Measurements from ENCODE around the gene DOCK3. TPM values are rescaled to one million over a fixed set of nuclear protein-coding genes. Genes with fewer than 3 reads are reported as not detected.
"Not testable (repeated sequence)": the region's sequence is repeated elsewhere in the genome, so short reads cannot be mapped to it uniquely, and the experiment has no call there.

Gene DOCK3
- total and polyA plus RNA-seq, 2 donors (not counting 3 experiments of a cell fraction or from before 2014, with no cell fraction given), result 0.08 to 0.13 TPM

GRCh38 chr3:50876947-50877346 is 202.2 kb downstream of the DOCK3 start:
- Histone ChIP-seq H4K20me1 (replicated peaks; ENCODE audit: control insufficient read depth, extremely low read depth, insufficient read depth, low read length) (no peaks in the 10 kb centered on the region), H3K79me2 (ENCODE audit: control insufficient read depth, insufficient read depth, low read length) (no peaks in the 10 kb centered on the region), H3K9me3 (replicated peaks; ENCODE audit: control insufficient read depth, insufficient read depth, low read length) (no peaks in the 10 kb centered on the region), H3K4me2 (ENCODE audit: insufficient read depth, low read length) (no peak overlapping the region), H3K27me3 (ENCODE audit: control insufficient read depth in 2 of 2, insufficient read depth in 2 of 2, low read length in 2 of 2) (no peaks in the 10 kb centered on the region), H3K4me3 (replicated peaks in 1 of 3; ENCODE audit: insufficient read depth in 1 of 3, low read depth in 1 of 3, low read length in 3 of 3) (no peak overlapping the region), H2AFZ (ENCODE audit: low read depth, low read length) (no peak overlapping the region), H3K36me3 (ENCODE audit: control insufficient read depth in 2 of 2, extremely low read depth in 1 of 2, insufficient read depth in 2 of 2, low read length in 2 of 2) (no peaks in the 10 kb centered on the region), H3K4me1 (ENCODE audit: control insufficient read depth, extremely low read depth, insufficient read depth, low read length) (no peaks in the 10 kb centered on the region), H3K9me1 (replicated peaks; ENCODE audit: control insufficient read depth, extremely low read depth, insufficient read depth, low read length) (no peaks in the 10 kb centered on the region), H3K9ac (replicated peaks; ENCODE audit: extremely low read depth, insufficient read depth, low read length) (no peak overlapping the region), H3K27ac (ENCODE audit: insufficient read depth, low read depth, low read length) (no peak overlapping the region)
- ChIA-PET CTCF (no interaction called here), POLR2A (no interaction called here)
- TF ChIP-seq GATA2 (IDR thresholded peaks at IDR 0.05; ENCODE audit: insufficient read depth, insufficient read length, low read depth, low read length) (no peak), POLR2A (IDR thresholded peaks at IDR 0.05; ENCODE audit: low read depth, low read length) (no peak), MYC (IDR thresholded peaks at IDR 0.05; ENCODE audit: low read depth, low read length) (no peak), FOS (IDR thresholded peaks at IDR 0.05; ENCODE audit: borderline replicate concordance, insufficient read depth, low read length) (no peak), MAX (IDR thresholded peaks at IDR 0.05; ENCODE audit: insufficient read depth, insufficient read length) (no peak), POLR2AphosphoS5 (IDR thresholded peaks at IDR 0.05; ENCODE audit: insufficient read depth, low read depth, low read length) (no peak), CTCF (IDR thresholded peaks at IDR 0.05; ENCODE audit: extremely low read depth in 1 of 2, insufficient read depth in 1 of 2, low read depth in 1 of 2, low read length in 2 of 2) (no peak), EZH2 (IDR thresholded peaks at IDR 0.05; ENCODE audit: borderline replicate concordance, low read depth, low read length, severe bottlenecking) (no peak), JUN (IDR thresholded peaks at IDR 0.05; ENCODE audit: borderline replicate concordance, insufficient read depth, insufficient read length, low read depth) (no peak)
- no TSS peak for BruUV-seq (replicated peaks)
- dilution Hi-C loops (cut with MboI; ENCODE audit: extremely low pct_ligation_motif_present, low sequenced_read_pairs), result no loop called here
- DNase-seq (ENCODE audit: low read depth, low spot score) (no peak), FAIRE-seq (no peak)
- intact Hi-C loops (cut with micrococcal nuclease), result no loop called here

GRCh38 chr3:50882733-50883132 is 208.0 kb downstream of the DOCK3 start:
- dilution Hi-C loops (cut with MboI; ENCODE audit: extremely low pct_ligation_motif_present, low sequenced_read_pairs); CTCF ChIA-PET: not testable (repeated sequence)

More at GRCh38 chr3:50882733-50883132, 208.0 kb downstream of the DOCK3 start:
- DNase-seq (ENCODE audit: low read depth, low spot score); H3K9me3 ChIP-seq (replicated peaks; ENCODE audit: control insufficient read depth, insufficient read depth, low read length); POLR2A ChIA-PET; H3K36me3 ChIP-seq (ENCODE audit: control insufficient read depth in 2 of 2, extremely low read depth in 1 of 2, insufficient read depth in 2 of 2, low read length in 2 of 2); intact Hi-C loops (cut with micrococcal nuclease); H3K4me2 ChIP-seq (ENCODE audit: insufficient read depth, low read length); H3K9ac ChIP-seq (replicated peaks; ENCODE audit: extremely low read depth, insufficient read depth, low read length); BruUV-seq (replicated peaks); H3K27ac ChIP-seq (ENCODE audit: insufficient read depth, low read depth, low read length); H3K4me3 ChIP-seq (replicated peaks in 1 of 3; ENCODE audit: insufficient read depth in 1 of 3, low read depth in 1 of 3, low read length in 3 of 3); H3K27me3 ChIP-seq (ENCODE audit: control insufficient read depth in 2 of 2, insufficient read depth in 2 of 2, low read length in 2 of 2); H3K9me1 ChIP-seq (replicated peaks; ENCODE audit: control insufficient read depth, extremely low read depth, insufficient read depth, low read length); H3K79me2 ChIP-seq (ENCODE audit: control insufficient read depth, insufficient read depth, low read length); H4K20me1 ChIP-seq (replicated peaks; ENCODE audit: control insufficient read depth, extremely low read depth, insufficient read depth, low read length); H3K4me1 ChIP-seq (ENCODE audit: control insufficient read depth, extremely low read depth, insufficient read depth, low read length); H2AFZ ChIP-seq (ENCODE audit: low read depth, low read length); FAIRE-seq: not testable (repeated sequence)

Data from endothelial cell of umbilical vein (primary cell).